GM12878 (cell line): Measurements from ENCODE around the gene CCDC195. TPM values are rescaled to one million over a fixed set of nuclear protein-coding genes. Genes with fewer than 3 reads are reported as not detected.
A peak's percentile ranks its signal among the peaks of the same experiment; 100 is the strongest.

Experiments
- ATAC-seq: fragments of 200-7000 bp; cut with Tn5 transposase; 3 replicates; pipeline ENCODE4 v1.9.1; 2020; ENCODE audit warnings: mild to moderate bottlenecking, moderate library complexity
- BruUV-seq: library from RNA; stranded (reverse); fragments of 400-500 nt; replicated peaks from 2 replicates; lab custom pipeline; 2021; lab: Mats Ljungman, UMichigan
- CTCF ChIA-PET: fragments of 300-600 bp; sonication (Branson Sonifier 250); formaldehyde crosslinking; extraction: SDS; loops from one replicate; lab custom pipeline; 2021; ENCODE audit warnings: inconsistent platforms; lab: Yijun Ruan, JAX
- POLR2A ChIA-PET: fragments of 350-600 bp; formaldehyde crosslinking; extraction: SDS; loops from one replicate; lab custom pipeline; 2021; ENCODE audit warnings: inconsistent platforms; lab: Charles Lee
- RAD21 ChIA-PET: fragments of 300-600 bp; sonication (Branson Sonifier 250); formaldehyde crosslinking; loops from one replicate; lab custom pipeline; 2023; ENCODE audit warnings: antibody characterized with exemption; ENCODE audit not compliant: unreplicated experiment; lab: Charles Lee
- SMC1A ChIA-PET: fragments of 300-600 bp; sonication (Branson Sonifier 250); formaldehyde crosslinking; loops from one replicate; lab custom pipeline; 2023; ENCODE audit not compliant: unreplicated experiment, uncharacterized antibody; lab: Charles Lee
- DNase-seq: peaks from one replicate; pipeline ENCODE4 v3.0.0-alpha.2; 2011; ENCODE audit warnings: low read depth, low spot score
- FAIRE-seq: peaks from 3 replicates; lab custom pipeline; 2011; peaks lifted over from hg19 to GRCh38; lab: Jason Lieb, UNC
- H2AFZ ChIP-seq: 2 replicates; pipeline ENCODE4 v1.6.0; 2011; ENCODE audit warnings: low read depth, low read length, control low read depth; ENCODE audit not compliant: control insufficient read depth
- H3K27ac ChIP-seq: 2 replicates; pipeline ENCODE4 v1.5.1; 2011; ENCODE audit warnings: control low read depth; ENCODE audit not compliant: control insufficient read depth, insufficient read depth
- H3K27me3 ChIP-seq, 2 experiments: replicated peaks in 1 of 2; 2 replicates each; pipeline versions ENCODE4 v1.6.0 to v1.6.1; 2011; ENCODE audit warnings: low read length in 1 of 2; ENCODE audit not compliant: control insufficient read depth in 2 of 2, insufficient read depth in 2 of 2
- H3K36me3 ChIP-seq, 2 experiments: 2 replicates each; pipeline ENCODE4 v1.5.1; 2011; ENCODE audit warnings: low read length in 1 of 2; ENCODE audit not compliant: control insufficient read depth in 2 of 2, insufficient read depth in 2 of 2
- H3K4me1 ChIP-seq: 2 replicates; pipeline ENCODE4 v1.6.1; 2011; ENCODE audit warnings: mild to moderate bottlenecking, low read length, moderate library complexity, mixed read lengths; ENCODE audit not compliant: control insufficient read depth, insufficient read depth
- H3K4me2 ChIP-seq: 2 replicates; pipeline ENCODE4 v1.6.0; 2011; ENCODE audit warnings: control low read depth; ENCODE audit not compliant: control insufficient read depth, insufficient read depth
- H3K4me3 ChIP-seq: fragments of 200-600 bp; sonication (generic); 2 replicates; pipeline ENCODE4 v1.5.1; 2016
- H3K79me2 ChIP-seq: 2 replicates; pipeline ENCODE4 v1.6.0; 2011; ENCODE audit warnings: low read length; ENCODE audit not compliant: control insufficient read depth, insufficient read depth
- H3K9ac ChIP-seq: 2 replicates; pipeline ENCODE4 v1.8.0; 2011; ENCODE audit warnings: low read length, control low read depth, mixed read lengths; ENCODE audit not compliant: control insufficient read depth, insufficient read depth
- H3K9me3 ChIP-seq: replicated peaks from 3 replicates; pipeline ENCODE4 v1.5.1; 2011; ENCODE audit warnings: mild to moderate bottlenecking, low read length; ENCODE audit not compliant: control insufficient read depth, insufficient read depth
- H4K20me1 ChIP-seq: 2 replicates; pipeline ENCODE4 v1.6.0; 2011; ENCODE audit not compliant: control insufficient read depth, insufficient read depth
- ATF2 ChIP-seq: IDR thresholded peaks from 2 replicates; pipeline ENCODE4 v1.6.1; 2012; ENCODE audit warnings: low read length, inconsistent platforms
- CREM ChIP-seq: IDR thresholded peaks from 2 replicates; pipeline ENCODE4 v1.6.1; 2014; ENCODE audit warnings: antibody characterized with exemption, low read depth
- JUND ChIP-seq: IDR thresholded peaks from 2 replicates; pipeline ENCODE4 v1.6.1; 2012; ENCODE audit warnings: low read depth, mild to moderate bottlenecking, low read length, improper control_type of control experiment, moderate library complexity
- MTA2 ChIP-seq: fragments of 450-650 bp; IDR thresholded peaks from 2 replicates; pipeline ENCODE4 v1.6.1; 2016; ENCODE audit warnings: low read depth, mild to moderate bottlenecking, moderate library complexity
- SIN3A ChIP-seq: IDR thresholded peaks from 2 replicates; pipeline ENCODE4 v1.6.1; 2012; ENCODE audit warnings: low read depth, low read length, improper control_type of control experiment
- SPI1 ChIP-seq: IDR thresholded peaks from 2 replicates; pipeline ENCODE4 v1.6.1; 2011; ENCODE audit warnings: low read depth, mild to moderate bottlenecking, low read length, moderate library complexity, borderline replicate concordance; ENCODE audit not compliant: insufficient read depth
- SRF ChIP-seq, 2 experiments: IDR thresholded peaks; 2 replicates each; pipeline ENCODE4 v1.6.1; 2011; ENCODE audit warnings: low read depth in 2 of 2, low read length in 2 of 2, mild to moderate bottlenecking in 1 of 2, moderate library complexity in 1 of 2
- ZBTB40 ChIP-seq: fragments of 450-650 bp; IDR thresholded peaks from 2 replicates; pipeline ENCODE4 v1.6.1; 2016; ENCODE audit warnings: mild to moderate bottlenecking, moderate library complexity, borderline replicate concordance
- WGBS: methylation state at CpG from one replicate; pipeline ENCODE4 v1.1.6; 2016; ENCODE audit warnings: low lambda C conversion rate; ENCODE audit not compliant: insufficient replicate concordance, insufficient coverage; ENCODE audit errors: missing lambda C conversion rate; 5-methylcytosine and 5-hydroxymethylcytosine counted together
- in situ Hi-C: fragments of 300-500 bp; cut with MboI; formaldehyde crosslinking; loops from 9 replicates; pipeline ENCODE4 v1.14.3; 2018; ENCODE audit warnings: mixed read lengths
- intact Hi-C: fragments of 100-400 bp; cut with micrococcal nuclease; formaldehyde crosslinking; loops from one replicate; pipeline ENCODE4 v1.14.2; 2022; ENCODE audit not compliant: unreplicated experiment
- polyA plus RNA-seq, 11 experiments: library from polyadenylated mRNA; depleted of rRNA in 4 of 11; unstranded in 6 of 11; stranded (reverse) in 5 of 11; fragments of >200 nt; fragmentation: Nextera tagmentation in 4 of 11; fragmentation: Illumina TruSeq in 1 of 11; extraction: Ambion mirVana in 4 of 11; extraction: Trizol in 1 of 11; gene quantifications; 1 replicate in 1 of 11; 2 replicates in 10 of 11; pipeline versions ENCODE4 v1.2.1 to v1.2.3, GENCODE V29; 2011 to 2016; ENCODE audit warnings: inconsistent platforms in 2 of 11, missing spikeins in 2 of 11, low read depth in 1 of 11
- total RNA-seq, 4 experiments: library from RNA; depleted of rRNA in 3 of 4; stranded (reverse); fragments of >200 nt in 3 of 4; fragmentation: Illumina TruSeq in 1 of 4; extraction: Trizol in 1 of 4; gene quantifications; 2 replicates each; pipeline versions ENCODE4 v1.2.1 to v1.2.3, GENCODE V29; 2013 to 2021

The CCDC195 gene
- total and polyA plus RNA-seq, 10 of the 15 experiments (the other 5 are each of a cell fraction or from before 2014, with no cell fraction given): not detected

DNA sequence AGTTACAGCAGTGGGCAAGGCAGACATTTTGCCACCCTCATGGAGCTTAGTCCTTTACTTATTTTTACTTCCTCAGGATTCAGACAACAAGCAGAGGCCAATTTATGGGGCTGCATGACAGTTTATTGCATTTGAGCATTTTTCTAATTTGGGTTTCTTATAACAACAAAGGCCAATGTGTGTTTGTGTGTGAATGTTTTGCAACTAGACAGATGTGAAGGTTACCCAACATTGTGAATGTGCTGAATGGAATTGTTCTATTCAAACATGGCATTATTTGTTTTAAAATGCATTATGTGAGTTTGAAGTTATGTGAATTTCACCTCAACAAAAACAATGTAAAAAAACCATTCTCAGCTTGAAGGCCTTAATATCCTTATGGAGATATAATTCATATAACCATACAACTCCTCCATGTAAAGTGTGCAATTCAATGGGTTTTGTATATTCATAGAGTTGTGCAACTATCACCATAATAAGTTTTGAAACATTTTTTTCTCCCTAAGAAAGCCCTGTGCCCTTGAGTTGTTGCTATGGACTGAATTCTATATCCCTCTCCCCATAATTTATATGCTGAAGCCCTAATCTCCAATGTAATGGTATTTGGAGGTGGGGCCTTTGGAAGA, 57.3 kb downstream of the CCDC195 start (continued):
- TF ChIP-seq ZBTB40 (no peak), CREM (no peak), SIN3A (no peak), JUND (no peak), MTA2 (no peak)

DNA sequence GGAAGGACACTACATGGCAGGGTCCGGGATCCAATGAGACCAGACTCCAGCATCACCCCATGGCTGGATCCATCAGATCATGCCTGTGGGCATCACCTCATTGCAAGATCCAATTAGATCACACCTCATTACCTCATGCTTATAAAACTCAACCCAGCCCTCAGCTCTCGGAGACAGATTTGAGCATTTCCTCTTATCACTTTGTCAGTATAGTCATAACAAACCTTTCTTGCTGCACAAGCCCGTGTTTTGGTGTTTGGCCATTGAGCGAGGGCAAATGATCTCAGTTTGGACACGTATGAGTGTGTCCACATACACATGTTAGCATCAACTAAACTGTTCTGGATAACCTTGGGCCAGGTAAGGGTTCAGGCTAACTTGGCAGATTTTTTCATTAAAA, 58.8 kb downstream of the CCDC195 start:
- no peak overlapping the region for H3K4me3 ChIP-seq
- RAD21 ChIA-PET: interaction anchor here (1.4 kb wide), 1 partner anchor 121 kb away, joined by 4 read pairs; no protein-coding TSS in a partner anchor
- no peaks in the 10 kb centered on the region for H3K79me2 ChIP-seq
- POLR2A ChIA-PET: no interaction called here
- H3K4me1 ChIP-seq: no peaks in the 10 kb centered on the region
- no peak for TF ChIP-seq SRF (IDR thresholded peaks at IDR 0.05; ENCODE audit: low read depth in 2 of 2, low read length in 2 of 2)
- TF ChIP-seq ATF2: 0 out of 2 replicates have a peak, but pooled peaks have one; percentile 19
- peak; percentile 56; the same call in 1 of the 2 replicates for TF ChIP-seq SPI1
- SMC1A ChIA-PET: interaction anchor here (0.6 to 1.2 kb wide), 2 partner anchors 22 to 1675 kb away, joined by 4 read pairs; no protein-coding TSS in a partner anchor
- in situ Hi-C loops (no loop called here), intact Hi-C loops (no loop called here)
- FAIRE-seq (no peak), DNase-seq (no peak), ATAC-seq (peak; percentile 85)
- WGBS: 9% methylated on average over 5 of the region's 5 CpGs
- CTCF ChIA-PET: interaction anchor here (1.4 kb wide), 1 partner anchor 10 kb away, joined by 3 read pairs; no protein-coding TSS in a partner anchor
- no peak overlapping the region for H3K27ac ChIP-seq
- H3K4me2 ChIP-seq: no peak overlapping the region
- no peak overlapping the region for H2AFZ ChIP-seq
- no peaks in the 10 kb centered on the region for H4K20me1 ChIP-seq
- no peak overlapping the region for H3K9ac ChIP-seq
- no peaks in the 10 kb centered on the region for H3K27me3 ChIP-seq
- no TSS peak for BruUV-seq
- no peaks in the 10 kb centered on the region for H3K36me3 ChIP-seq
- H3K9me3 ChIP-seq: peaks cover 2% of the 10 kb centered on the region; the same call in 2 of the 3 replicates
